GM10266 (cell line): Measurements from ENCODE around the gene CNR2.

Source experiments
- DNase-seq: peaks from one replicate; pipeline ENCODE4 v3.0.0; 2012; ENCODE audit errors: extremely low spot score
- TF ChIP-seq, protein P1 (sequence below): IDR thresholded peaks from 2 replicates; pipeline ENCODE4 v1.5.1; 2012; ENCODE audit warnings: mild to moderate bottlenecking, low read depth; ENCODE audit not compliant: control insufficient read depth, insufficient read depth; ENCODE audit errors: missing control alignments

The CNR2 gene

DNA sequence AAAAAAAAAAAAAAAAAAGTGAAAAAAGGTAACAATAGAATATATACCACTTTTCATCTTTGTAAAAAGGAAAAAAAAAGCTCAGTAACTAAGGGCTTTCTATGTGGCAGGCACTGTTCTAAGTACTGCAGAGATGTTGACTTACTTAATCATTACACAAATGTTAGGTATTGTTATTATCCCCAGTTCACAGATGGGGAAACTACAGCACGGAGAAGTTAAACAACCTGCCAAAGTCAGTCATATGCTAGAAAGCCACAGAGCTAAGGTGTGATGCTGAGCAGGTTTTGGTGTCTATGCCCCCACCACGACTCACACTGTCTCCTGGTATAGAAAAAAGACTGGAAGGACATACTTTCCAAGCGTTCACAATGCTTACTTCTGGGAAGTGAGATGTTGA, 39.9 kb upstream of the CNR2 start:
- TF ChIP-seq, protein P1, sequence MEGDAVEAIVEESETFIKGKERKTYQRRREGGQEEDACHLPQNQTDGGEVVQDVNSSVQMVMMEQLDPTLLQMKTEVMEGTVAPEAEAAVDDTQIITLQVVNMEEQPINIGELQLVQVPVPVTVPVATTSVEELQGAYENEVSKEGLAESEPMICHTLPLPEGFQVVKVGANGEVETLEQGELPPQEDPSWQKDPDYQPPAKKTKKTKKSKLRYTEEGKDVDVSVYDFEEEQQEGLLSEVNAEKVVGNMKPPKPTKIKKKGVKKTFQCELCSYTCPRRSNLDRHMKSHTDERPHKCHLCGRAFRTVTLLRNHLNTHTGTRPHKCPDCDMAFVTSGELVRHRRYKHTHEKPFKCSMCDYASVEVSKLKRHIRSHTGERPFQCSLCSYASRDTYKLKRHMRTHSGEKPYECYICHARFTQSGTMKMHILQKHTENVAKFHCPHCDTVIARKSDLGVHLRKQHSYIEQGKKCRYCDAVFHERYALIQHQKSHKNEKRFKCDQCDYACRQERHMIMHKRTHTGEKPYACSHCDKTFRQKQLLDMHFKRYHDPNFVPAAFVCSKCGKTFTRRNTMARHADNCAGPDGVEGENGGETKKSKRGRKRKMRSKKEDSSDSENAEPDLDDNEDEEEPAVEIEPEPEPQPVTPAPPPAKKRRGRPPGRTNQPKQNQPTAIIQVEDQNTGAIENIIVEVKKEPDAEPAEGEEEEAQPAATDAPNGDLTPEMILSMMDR = no peak
- DNase-seq = no peak

DNA sequence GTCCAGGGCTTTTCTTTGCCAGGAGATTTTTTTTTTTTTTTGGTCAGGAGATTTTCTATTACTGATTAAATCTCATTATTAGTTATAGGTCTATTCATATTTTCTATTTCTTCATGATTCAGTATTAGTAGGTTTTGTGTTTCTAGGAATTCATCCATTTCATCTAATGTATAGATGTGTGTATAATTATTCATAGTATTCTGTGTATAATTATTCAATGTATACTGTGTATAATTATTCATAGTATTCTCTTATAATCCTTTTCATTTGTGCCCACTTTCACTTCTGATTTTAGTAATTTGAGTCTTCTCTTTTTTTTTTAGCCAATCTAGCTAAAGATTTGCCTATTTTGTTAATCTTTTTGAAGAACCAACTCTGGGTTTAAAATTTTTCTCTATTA, 34.2 kb upstream of the CNR2 start:
- TF ChIP-seq, protein P1 = no peak
- no peak for DNase-seq

DNA sequence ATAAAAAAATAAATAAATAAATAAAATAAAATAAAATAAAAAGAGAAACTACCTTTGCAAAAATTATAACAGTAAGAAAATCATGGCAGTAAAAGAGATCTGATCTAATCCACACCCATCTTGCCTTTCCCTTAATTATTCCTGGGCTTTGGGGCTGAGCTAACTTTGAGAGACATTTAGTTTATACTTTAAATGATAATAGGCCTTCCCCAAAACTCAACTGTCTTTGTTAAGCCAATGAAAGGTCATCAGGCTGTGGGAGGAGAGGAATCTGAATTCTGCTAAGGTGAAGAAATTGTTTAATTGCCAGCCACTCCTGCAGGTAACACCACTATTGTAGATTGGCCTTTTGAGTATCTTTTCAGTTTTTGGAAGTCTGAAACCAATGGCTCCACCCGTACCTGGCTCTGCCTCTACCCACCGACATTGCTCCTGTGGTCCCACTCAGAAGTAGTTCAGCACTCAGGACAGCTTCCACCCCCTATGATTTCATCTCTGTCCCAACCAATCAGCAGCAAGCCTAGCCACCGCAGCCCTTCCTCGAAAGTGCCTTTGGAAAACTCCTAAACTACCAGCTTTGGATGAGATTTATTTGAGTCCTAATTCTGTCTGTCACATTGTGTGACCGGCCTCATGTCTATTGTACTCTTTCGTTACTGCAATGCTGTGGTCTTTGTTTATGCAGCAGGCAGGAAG, 23.5 kb upstream of the CNR2 start:
- TF ChIP-seq, protein P1 = no peak
- DNase-seq = no peak

DNA sequence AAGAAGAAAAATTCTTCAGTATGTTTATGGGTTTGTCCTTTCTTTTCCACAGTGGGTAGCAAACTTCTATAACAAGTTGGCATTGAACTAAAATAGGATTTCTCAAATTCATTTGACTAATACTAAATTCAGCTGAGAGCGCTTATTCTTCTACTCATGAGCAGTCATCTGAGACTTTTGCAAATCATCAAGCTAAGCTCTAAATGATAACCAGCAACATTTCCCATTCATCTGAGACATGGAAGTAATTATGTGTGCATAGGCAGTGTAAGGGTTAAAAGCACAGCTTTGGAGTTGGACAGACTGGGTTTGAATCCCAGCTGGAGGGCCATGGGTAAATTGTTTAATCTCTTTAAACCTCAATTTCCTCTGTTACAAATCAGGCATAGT, 18.3 kb upstream of the CNR2 start:
- DNase-seq = no peak
- TF ChIP-seq, protein P1 = no peak

DNA sequence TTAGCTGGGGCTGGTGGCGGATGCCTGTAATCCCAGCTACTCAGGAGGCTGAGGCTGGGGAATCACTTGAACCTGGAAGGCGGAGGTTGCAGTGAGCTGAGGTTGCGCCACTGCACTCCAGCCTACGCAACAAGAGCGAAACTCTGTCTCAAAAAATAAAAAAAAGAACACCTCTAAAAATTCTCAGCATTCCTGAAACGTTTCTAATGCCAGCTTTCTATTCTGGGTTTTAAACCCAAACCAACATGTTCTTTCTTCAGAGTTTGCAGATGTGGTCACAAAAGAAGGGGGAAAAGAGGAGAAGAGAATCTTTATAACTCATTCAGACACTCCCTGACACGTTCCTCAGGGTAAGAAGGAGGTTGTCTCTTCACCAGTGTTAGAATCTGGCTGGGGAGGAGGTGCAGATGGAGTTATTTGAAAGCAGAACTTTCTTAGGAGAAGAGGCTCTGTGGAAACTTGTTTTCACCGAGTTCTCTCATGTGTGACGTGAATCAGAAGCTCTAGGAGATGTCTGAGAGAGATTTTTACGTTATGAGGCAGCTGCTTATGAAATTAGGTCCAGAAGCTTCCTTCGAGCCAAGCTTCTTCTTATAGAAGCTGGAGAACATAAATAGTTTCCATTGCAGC, 17.8 kb upstream of the CNR2 start:
- peak; percentile 48 for DNase-seq
- TF ChIP-seq, protein P1 = no peak

DNA sequence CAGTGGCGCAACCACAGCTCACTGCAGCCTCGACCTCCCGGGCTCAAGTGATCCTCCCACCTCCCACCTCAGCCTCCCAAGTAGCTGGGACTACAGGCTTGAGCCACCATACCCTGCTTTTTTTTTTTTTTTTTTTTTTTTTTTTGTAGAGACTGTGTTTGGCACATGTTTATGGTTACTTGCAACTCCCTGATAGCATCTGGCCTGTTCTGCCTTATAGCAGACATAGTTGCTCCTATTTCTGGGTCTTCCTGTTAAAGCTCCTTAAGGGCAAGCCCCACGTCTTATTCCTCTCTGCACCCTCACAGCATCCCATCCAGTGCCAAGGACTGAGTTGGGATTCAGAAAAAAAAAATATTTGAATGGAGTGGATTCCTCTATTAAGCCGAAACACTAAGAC, 17.1 kb upstream of the CNR2 start:
- no peak for DNase-seq
- TF ChIP-seq, protein P1 = no peak

DNA sequence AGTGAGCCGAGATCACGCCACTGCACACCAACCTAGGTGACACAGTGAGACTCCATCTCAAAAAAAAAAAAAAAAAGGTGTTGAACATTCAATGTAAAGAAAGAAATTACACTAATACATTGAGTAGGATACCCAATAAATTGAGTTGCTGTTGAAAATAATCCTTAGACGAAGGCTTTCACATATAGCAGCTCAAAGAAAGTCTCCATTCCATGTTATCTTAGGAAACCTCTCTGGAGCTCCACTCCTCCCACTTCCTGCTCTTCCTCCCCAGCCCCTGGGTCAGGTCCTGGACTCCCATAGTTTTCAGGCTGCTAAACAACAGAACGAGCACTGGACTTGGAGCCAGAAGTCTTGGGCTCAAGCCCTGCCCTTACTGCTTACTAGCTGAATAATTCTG, 15.6 kb upstream of the CNR2 start:
- TF ChIP-seq, protein P1 = no peak
- DNase-seq = no peak
